ENCODE measurements around the gene SFN.
A peak's percentile ranks its signal among the peaks of the same experiment; 100 is the strongest.
"Not testable (repeated sequence)": the region's sequence is repeated elsewhere in the genome, so short reads cannot be mapped to it uniquely, and the experiment has no call there.

SFN gene

DNA sequence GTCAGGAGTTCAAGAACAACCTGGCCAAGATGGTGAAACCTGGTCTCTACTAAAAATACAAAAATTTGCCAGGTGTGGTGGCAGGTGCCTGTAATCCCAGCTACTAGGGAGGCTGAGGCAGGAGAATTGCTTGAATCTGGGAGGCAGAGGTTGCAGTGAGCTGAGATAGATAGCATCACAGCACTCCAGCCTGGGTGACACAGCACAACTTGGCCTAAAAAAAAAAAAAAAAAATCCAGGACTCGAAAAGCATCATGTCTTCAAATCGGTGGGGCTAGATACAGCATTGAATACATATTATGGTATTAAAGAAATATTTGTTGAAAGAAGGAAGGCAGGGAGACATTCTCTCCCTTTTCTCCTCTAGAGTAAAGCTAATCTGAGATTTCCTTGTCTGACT lies 10.1 kb downstream of the SFN start:
- not testable (repeated sequence) for DNase-seq

DNA sequence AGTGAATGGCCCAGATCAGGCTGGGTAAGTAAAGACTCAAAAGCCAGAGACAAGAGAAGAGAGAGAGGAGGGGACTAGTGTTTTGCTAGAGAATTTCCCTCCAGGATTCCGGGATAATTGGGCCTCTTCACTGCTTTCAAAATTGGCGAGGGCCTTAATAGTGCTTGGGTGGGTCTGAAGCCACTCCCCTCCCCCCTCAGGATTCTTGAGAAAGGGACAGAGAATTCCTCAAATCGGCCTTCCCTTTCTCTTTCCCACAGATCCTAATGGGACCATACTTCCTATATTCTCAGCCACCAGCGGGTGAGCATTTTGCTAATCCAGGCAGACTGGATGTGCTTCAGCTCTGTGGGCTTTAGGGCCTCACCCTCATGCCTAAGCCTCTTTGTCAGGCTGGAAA lies 11.9 kb downstream of the SFN start:
- no peak for DNase-seq

DNA sequence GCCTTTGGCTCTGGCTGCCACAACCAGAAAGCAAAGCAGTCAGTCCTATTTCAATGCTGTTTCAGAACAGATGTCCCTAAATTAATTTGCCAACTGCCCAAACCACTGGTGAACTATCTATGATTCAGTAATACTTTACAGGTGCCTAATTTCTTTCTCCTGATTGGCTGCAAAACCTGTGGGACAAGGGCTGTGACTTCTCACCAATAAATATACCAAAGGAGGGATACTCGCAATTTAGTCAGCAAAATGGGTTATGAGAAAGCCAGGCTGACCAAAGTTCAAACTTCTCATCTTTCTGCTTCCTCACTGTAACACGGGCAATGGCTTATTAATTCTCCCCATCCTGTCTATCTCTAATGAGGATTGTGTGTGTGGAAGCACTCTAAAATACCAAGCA lies 14.4 kb downstream of the SFN start:
- no peak for DNase-seq

DNA sequence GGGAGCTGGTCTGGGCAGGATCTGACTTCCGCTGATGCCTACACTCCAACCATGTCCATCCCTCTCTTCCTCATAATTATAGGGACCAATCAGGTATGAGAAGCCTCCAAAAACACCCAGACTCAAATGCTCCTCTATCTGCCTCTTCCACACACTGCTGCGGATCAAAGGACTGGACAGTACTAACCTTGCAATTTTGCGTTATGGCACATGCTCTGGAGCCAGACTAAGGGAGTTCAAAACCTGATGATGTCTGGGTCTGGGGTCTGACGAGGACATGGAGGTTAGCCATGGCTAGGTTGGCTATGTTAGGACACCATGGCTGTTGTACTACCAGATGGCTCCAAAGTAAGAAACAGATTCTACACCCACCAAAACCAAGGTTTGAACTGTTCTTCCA lies 16.8 kb downstream of the SFN start:
- no peak for DNase-seq

DNA sequence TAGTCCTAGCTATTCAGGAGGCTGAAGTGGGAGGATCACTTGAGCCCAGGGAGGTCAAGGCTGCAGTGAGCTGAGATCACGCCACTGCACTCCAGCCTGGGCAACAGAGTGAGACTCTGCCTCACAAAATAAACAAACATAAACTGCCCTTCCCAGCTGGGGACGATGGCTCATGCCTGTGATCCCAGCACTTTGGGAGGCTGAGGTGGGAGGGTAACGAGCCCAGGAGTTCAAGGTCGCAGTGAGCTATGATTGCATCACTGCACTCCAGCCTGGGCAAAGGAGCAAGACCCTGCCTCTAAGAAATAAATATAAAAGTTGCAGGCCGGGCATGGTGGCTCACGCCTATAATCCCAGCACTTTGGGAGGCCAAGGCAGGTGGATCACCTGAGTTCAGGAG lies 18.7 kb downstream of the SFN start:
- not testable (repeated sequence) for DNase-seq

DNA sequence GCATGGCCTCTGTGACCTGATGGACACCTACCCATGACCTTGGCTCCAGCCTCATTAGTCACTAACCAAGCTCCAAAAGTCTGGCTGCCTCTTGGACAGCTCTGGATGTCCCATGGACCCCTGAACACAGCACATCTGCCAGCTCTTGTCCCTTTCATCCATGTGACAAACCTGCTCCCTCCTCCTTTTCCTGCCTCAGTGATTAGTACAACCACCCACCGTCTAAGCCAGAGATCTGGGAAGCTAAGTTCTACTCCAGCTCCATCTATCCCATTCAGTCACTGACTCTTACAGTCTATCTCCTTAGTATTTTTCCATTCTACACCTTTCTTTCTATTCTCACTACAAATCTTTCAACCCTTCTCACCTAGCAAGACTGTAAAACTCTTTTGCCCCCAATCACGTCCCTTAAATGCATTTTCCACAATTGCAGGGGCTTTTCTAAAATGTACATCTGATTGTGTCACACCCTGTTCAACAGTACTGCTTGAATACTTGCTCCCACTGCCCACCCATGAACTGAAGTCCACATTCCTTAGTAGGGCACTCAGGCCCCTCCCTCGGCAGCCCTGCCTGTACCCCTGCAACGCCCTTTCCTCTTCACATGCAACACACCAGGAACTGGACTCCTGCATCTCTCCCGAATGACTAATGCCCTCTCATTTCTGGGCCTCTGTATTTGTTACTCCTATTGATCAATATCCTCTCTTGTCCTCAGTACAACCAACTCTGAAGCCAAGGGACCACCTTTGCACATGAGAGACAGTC lies 19.9 kb downstream of the SFN start:
- DNase-seq = no peak

DNA sequence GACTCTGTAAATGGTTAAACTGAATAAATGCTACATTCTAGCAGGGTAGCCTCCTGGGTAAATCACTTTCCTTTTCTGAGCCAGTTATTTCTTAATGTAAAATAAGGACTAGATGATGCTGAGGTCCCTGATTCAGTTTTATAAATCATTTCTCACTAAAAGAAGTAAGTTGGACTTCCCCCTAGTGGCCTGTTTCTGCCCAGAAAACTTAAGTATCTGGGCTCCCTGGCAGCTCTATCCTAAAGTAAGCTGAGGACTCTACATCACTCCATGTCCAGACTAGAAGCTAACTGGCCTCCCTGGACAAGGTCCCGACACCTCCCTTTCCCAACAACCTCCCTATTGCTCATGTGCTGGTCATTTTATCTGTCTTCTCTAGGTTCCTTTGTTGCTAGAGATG lies 24.2 kb downstream of the SFN start:
- peak; percentile 17 for DNase-seq

DNA sequence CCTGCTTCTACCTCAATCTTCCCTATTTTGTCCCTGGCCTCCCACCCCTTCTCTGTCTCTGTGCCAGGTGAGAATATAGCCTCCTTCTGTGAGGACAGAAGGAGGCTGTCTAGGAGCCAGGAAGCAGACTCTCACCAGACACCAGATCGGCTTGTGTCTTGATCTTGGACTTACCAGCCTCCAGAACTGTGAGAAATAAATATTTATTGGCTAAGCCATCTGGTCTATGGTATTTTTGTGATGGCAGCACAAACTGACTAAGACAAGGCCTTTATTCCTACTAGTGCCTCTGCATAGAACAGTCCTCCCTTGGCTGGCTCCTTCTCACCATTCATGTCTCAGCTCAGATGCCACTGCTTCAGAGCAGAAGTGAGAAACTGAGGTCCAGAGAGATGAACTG lies 25.3 kb downstream of the SFN start:
- DNase-seq = no peak

DNA sequence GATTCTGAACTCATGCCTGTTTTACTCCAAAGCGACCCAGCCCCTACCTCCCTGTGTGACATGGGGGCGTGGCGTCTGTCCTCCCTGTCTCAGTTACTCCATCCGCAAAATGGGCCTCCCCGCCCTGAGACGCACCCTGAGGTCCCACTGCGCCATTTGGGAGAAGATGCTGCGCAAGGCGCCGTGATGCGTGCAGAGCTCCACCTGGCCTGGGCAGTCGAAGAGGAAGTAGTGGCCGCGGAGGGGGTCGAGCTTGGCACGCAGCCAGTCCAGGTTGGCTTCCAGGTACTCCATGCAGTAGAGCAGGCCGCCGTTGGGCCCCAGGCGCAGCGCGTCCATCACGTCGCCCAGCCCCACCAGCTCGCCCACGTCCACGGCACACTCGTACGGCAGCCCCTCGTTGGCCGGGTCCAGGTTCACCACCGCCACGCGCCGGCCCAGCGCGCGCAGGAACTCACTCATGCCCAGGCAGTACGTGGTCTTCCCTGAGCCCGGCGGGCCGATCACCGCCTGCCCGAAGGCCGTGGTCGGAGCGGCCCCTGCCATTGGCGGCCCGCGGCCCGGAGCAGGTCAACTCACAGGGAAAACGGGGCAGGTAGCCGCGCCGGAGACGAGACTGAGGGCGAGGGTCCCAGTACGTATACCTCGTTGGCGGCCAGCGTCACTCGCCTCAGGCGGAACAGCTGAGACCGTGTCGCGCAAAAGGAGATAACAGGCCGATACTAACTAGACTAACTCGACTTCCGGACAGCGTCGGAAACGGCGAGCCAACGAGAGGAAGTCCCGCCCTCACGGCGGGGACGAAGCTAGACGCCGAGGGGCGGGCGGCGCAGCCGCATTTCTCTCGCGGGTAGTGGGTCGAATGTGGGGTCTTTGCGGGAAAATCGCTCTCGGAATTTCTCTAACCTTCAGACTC lies 26.9 kb downstream of the SFN start, which contains the start of gene GPN2:
TSS of gene GPN2 (minus strand) at position 733 of the 916 bp plus-strand sequence. CDS start at position 546, 187 bp downstream.
- DNase-seq = peak; percentile 26

DNA sequence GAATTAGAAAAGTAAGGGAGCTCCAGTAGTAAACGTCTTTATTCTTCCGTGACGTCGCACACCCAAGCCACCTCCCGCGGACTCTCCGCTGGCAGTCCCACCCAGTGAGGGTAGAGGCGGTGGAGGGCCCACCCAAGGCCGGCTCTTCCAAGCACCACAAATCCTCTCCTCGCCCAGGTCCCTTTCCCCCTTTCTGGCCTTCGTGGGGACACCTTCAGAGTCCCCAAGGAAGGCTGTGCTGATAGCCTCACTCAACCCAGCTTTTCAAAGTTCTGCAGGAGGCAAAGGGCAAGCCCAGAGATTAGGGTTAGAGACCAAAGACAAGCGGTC lies 27.5 kb downstream of the SFN start:
- no peak for DNase-seq

DNA sequence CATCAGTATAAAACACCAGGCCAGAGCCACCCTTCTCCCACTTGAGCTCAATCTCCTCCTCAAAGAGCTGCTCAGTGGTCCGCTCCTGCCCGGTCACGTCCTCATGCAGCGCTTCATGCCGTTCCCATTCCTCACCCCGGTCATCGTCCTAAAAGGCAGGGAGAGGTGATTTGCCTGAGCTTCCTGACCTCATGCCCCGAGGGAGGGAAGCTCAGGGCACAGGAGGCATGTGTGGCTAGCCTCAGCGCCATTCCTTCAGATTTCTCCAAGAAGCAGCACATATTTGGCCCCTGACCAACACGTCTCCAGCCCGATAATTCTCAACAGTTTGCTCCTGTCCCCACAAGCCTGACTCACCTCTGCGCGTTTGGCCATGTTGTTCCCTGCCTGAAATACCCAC lies 31.3 kb downstream of the SFN start:
- DNase-seq = no peak

DNA sequence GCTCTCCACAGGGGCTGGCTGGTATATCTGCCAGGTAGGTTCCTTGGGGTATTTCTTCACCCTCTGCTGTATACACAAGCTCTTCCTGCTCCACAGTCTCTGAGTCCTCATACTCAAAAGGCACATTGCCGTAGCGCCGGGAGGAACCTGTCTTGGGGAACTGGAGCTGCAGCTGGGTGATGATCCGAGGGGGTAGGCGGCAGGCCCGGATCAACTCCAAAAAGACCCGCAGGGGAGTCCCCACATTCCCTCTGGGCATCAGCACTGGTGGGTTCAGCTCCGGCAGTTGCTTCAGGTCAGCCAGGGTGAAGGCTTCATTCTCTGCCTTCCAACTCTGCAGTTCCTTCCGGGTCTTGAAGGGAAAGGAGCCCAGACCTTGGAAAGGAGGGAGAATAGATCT lies 34.4 kb downstream of the SFN start:
- no peak for DNase-seq

DNA sequence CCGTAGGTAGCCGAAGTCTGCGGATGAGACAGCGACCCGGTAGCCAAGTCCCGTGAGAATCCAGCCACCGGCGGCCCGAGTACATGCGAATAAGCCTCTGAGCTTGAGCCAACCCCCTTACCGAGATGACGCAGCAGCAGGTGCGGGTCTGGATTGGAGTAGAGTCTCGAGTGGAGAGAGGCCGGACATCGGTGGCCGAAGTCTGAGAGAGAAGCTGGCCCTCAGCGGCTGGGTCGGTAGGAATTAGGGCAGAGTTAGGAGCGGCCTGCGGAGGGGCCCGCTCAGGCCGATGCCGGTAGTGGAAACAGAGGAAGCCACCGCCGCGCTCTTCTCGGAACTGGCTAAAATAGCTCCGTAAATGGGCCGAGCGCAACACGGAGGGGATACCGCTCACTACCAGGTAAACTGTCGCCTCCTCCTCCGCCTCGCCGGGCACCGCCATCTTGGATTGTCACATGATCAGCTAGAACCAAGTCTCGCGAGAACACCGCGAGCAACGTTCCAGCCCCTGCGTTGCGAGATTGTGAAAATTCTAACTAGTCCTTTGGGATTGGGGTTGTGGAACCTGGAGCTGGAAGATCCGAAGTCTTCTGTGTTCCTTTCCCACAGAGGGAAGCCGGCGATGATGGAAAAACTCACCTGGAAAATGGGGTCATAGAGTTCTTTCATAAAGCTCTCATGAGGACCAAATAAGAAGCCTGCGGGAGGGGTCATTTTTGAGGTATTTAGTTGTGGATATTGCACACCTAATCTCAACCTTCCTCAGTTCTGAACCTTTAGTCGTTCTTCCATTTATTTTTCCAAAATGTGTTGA lies 37.3 kb downstream of the SFN start, which contains the start of gene GPATCH3:
TSS of gene GPATCH3 (minus strand) at position 467 of the 814 bp plus-strand sequence. CDS start at position 442, 25 bp downstream.
- peak; percentile 69 for DNase-seq

DNA sequence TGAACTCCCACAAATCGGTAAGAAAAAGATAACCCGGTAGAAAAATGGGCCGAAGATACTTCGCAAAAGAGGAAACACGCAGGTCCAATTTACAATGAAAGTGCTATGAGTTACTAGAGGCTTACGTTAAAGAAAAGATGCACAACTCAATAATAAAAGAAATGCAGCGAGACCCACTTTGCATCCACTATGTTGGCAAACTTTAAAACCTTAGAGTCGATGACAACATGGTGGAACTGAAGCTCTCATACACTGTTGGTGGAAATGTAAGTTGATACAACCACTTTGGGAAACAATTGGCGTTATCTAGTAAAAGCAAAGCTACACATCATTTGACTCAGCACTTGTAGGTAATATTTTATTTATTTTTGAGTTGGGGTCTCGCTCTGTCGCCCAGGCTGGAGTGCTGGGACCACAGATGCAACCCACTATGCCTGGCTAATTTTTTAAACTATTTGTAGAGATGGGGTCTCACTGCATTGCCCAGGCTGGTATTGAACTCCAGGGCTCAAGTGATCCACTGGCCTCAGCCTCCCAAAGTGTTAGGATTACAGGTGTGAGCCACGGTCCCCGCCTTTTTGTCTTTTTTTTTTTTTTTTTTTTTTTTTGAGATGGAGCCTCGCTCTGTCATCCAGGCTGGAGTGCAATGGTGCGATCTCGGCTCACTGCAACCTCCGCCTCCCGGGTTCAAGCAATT lies 38.0 kb downstream of the SFN start:
- no peak for DNase-seq

DNA sequence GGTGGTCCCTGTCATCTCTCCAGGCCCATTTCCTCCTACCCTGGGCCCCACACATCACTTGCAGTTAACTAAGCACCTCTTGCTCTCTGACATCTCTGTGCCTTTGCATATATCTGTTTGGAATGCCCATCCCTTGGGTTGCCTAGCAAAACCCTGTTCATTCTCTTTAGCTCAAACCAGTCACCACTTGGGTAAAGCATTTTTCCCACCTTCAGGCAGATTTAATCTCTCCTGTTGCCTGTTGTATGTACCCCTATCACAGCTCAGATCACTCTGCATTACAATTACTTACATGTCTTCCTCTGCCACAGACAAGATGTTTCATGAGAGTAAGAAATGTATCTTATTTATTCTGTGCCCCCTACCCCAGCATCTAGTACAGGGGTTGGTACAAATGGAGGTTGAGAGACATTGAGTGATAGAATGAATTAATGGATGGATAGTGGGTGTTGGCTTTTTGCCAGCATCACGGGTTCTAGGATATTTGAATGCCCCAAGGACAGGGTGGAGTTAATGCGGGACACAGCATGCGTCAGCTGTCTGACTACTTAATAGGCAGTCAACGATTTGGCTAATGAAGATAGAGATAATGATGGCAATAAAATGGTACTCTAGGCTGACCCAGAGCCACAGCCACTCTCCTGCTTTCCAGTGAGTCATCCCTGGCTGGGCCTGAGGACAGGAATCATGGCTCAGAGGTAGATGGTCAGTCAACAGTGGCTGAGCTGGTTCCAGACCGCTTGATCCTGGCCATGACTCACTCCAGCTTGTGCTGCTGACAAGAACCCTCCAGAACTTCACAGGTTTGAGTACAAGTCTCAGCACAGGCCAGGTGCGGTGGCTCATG lies 44.3 kb downstream of the SFN start:
- DNase-seq = no peak

DNA sequence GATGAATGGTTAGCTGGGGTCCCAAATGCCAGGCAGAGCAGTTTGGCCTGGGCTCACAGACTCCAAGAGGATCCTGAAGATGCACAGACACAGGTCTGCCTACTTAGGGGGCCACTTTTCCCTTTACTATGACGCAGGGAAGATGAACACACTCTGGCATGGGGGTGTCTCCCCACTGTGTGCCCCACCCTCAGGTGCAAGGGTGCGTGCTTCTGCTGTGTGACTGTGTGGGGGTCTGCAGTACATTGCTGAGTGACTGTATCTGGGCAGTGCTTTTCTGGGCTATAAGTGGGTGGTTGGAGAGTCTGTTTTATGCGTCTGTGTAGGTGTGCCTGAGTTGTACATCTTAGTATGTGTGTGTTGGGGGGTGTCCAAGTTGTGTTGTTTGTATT lies 47.0 kb downstream of the SFN start:
- DNase-seq = no peak

DNA sequence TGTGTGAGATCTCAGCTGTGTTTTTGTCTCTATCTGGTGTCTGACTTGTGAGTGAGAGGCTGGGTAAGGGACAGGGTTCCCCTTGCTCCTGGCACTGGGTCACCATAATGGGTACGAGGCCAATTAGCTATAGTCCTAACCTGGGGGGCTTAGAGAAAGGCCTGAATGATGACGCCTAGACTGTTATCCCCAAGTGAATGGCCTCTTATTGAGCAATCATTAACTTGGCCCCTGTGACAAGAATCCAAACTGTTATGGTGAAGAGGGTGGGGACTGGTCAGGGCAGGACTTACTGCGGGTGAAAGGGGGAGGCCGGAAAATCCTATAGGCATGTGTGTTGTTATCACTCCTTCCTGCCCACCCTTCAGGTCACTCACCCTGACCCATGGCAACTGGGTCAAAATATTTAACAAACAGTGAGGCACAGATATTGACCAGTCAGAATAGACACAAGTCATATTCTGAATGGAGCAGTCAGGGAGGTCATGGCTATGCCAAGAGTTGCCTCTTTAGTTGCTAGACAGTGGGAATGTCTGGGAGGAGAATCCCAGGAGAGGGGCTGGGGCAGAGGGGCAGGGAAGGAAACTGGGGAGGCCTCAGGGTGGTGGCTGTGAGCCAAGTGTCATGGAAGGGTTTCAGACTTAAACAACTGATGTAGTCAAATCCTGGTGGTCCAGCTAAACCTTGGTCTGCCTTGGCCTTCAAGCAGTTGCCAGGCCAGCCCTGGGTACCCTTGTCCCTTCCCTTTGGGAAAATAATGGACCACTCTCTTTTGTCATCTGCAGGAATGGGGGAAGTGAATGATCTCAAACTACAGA lies 47.6 kb downstream of the SFN start:
- DNase-seq = no peak

DNA sequence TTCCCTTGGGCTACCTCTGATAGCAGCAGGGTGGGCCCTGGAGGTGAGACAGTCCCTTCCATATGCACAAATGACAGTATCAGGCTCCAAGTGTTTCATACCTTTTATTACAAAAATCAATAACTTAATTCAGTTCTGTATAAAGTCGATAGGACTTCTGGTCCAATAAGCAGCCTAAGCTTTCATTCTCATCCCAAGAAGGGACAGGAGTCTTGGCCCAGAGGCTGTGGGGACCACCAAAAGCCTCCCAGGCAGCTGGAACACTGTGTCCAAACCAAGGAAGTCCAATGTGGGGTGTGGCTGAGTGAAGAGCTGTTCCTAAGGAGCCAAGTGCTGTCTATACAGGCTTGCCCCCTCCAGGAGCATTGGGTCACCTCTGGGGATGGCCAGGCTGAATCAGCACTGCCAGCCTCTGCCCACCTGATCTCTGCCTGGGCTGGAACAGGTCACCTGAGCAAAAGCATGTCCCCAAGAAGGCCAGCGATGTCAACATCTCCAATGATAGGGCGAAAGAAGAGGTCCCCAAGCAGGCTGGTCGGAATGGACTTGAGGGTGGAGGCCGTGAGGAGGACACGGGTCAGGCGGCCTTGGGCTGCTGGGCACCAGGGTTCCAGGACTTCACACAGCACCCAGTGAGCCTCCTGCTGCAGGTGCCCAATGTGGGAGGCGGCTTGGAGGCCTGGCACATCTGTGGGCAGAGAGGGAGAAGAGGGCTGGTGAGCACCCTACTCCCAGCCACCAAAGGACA lies 48.6 kb downstream of the SFN start:
- DNase-seq = no peak

DNA sequence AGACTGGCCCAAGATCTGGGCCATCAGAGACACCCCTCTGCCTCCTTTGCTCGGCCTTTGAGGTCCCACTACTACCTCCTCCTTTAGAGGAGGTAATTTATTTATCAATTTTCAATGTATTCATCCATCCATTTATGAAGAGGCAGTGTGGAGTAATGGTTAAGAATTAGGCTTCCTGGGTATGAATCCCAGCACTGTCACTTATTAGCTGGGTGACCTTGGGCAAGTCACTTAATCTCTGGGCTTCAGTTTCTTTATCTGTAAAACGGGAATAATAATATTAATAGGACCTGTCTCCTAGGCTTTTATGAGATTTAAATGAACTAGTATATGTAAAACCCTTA lies 49.2 kb downstream of the SFN start:
- DNase-seq = no peak

DNA sequence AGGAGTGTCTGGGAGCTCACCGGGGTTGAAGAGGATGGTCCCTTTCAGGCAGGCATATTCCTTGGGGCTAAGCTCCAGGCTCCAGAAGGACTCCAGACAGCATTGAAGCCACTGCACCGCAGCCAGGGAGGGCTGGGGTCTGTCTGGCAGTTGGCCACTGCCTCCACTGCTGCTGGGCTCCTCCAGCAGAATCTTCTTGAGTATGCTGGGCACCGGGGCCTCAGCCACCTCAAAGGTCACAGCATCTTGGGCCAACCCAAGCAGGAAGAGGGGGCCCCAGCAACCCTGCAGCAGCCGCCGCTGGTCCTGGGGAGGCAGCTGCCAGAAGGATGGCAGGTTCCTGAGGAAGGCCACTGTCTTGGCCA lies 50.4 kb downstream of the SFN start:
- DNase-seq = no peak
